Ovary (tissue), 9 donors: ENCODE measurements around the gene FMNL2. TPM values are rescaled to one million over a fixed set of nuclear protein-coding genes. Genes with fewer than 3 reads are reported as not detected.

Source experiments
- DNase-seq, 5 donors: peaks; one replicate each; pipeline ENCODE4 v3.0.0-alpha.2; 2019 to 2020
- H3K27ac ChIP-seq, 2 donors: fragments of 200-600 bp; one replicate each; pipeline versions ENCODE4 v1.5.1 to v1.8.0; 2019 to 2022
- H3K27me3 ChIP-seq: fragments of 200-600 bp; one replicate; pipeline ENCODE4 v1.8.0; 2022
- H3K36me3 ChIP-seq: fragments of 200-600 bp; sonication (generic); one replicate; pipeline ENCODE4 v1.5.1; 2019
- H3K4me1 ChIP-seq: one replicate; pipeline ENCODE4 v1.8.1; 2013; ENCODE audit warnings: mild to moderate bottlenecking, moderate library complexity; ENCODE audit not compliant: insufficient read depth
- H3K4me3 ChIP-seq: fragments of 200-600 bp; sonication (generic); one replicate; pipeline ENCODE4 v1.5.1; 2017
- H3K9me3 ChIP-seq, 2 donors: fragments of 200-600 bp in 1 of 2; sonication (generic) in 1 of 2; one replicate each; pipeline versions ENCODE4 v1.5.1 to v1.8.1; 2013 to 2019; ENCODE audit warnings: mild to moderate bottlenecking in 1 of 2, moderate library complexity in 1 of 2
- EP300 ChIP-seq: sonication (generic); formaldehyde crosslinking; IDR thresholded peaks from one replicate; pipeline ENCODE4 v1.6.1; 2017; ENCODE audit warnings: antibody characterized with exemption
- POLR2A ChIP-seq: fragments of 450-650 bp; IDR thresholded peaks from one replicate; pipeline ENCODE4 v1.6.1; 2017; ENCODE audit warnings: antibody characterized with exemption, mild to moderate bottlenecking, moderate library complexity
- WGBS, 3 donors: extraction: QIAGEN DNeasy Blood & Tissue Kit in 1 of 3; methylation state at CpG; one replicate each; pipeline versions ENCODE4 v1.1.5 to v1.1.7; 2013 to 2017; 5-methylcytosine and 5-hydroxymethylcytosine counted together
- intact Hi-C, 4 donors: fragments of 100-400 bp; cut with DNase I; formaldehyde crosslinking; loops; one replicate each; pipeline versions ENCODE4 v1.11.0 to v1.15.1; 2022 to 2023
- polyA plus RNA-seq, 2 donors: library from polyadenylated mRNA; stranded (reverse); fragments of 200-250 nt in 1 of 2; fragments of 350-450 nt in 1 of 2; fragmentation: Illumina TruSeq in 1 of 2; extraction: RNeasy Lipid Tissue Mini Kit (QIAGEN cat#74804) in 1 of 2; gene quantifications; one replicate each; pipeline ENCODE4 v1.2.3, GENCODE V29; 2013 to 2014
- total RNA-seq, 7 donors: library from RNA; depleted of rRNA in 2 of 7; stranded (reverse); fragments of >200 nt in 2 of 7; fragmentation: NEBNext Ultra II Directional in 3 of 7; extraction: Animal tissue kit (Norgen Biotek cat#: 25700) in 3 of 7; gene quantifications; one replicate each; pipeline versions ENCODE4 v1.1.0 to v1.2.4, GENCODE V29; 2016 to 2023
- TF ChIP-seq, protein P1 (sequence below), 3 donors: fragments of 450-650 bp in 2 of 3; fragments of 200-600 bp in 1 of 3; IDR thresholded peaks; one replicate each; pipeline versions ENCODE4 v1.5.1 to v1.8.0; 2016 to 2022; ENCODE audit warnings: antibody characterized with exemption in 3 of 3, mild to moderate bottlenecking in 1 of 3
- donor health status: DM: no; HTN: no; CAD: no; lungs with moderate emphysema.
- donor health status: DM: no; HTN: no; CAD: no.
- donor health status: Bipolar disorder and iron deficiency.
- donor health status: DM: yes; HTN: yes; CAD: no.
- donor health status: DM: no; HTN: no; CAD: no.
- donor health status: DM: yes; HTN: yes; CAD: no.

FMNL2 gene
- total and polyA plus RNA-seq, 9 donors, result 30.3 to 89.1 (median 51.3) TPM

DNA sequence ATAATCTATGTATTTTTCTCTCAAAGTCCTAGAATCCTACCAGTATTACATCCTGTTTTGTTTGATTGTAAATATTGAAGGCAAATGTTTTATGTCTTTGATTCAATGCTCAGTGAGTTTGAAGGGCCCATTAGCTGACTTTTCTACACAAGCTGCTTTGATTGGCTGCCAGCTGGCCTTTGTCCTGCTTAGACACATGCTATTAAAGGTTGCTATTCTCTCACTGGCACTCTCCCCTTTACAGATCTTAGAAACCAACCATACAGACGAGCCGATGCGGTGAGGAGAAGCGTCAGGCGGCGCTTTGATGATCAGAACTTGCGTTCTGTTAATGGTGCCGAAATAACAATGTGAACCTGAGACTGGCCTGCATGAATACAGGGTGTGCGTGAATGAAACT, 312.6 kb downstream of the FMNL2 start:
- TF ChIP-seq EP300, result no peak
- TF ChIP-seq, protein P1, sequence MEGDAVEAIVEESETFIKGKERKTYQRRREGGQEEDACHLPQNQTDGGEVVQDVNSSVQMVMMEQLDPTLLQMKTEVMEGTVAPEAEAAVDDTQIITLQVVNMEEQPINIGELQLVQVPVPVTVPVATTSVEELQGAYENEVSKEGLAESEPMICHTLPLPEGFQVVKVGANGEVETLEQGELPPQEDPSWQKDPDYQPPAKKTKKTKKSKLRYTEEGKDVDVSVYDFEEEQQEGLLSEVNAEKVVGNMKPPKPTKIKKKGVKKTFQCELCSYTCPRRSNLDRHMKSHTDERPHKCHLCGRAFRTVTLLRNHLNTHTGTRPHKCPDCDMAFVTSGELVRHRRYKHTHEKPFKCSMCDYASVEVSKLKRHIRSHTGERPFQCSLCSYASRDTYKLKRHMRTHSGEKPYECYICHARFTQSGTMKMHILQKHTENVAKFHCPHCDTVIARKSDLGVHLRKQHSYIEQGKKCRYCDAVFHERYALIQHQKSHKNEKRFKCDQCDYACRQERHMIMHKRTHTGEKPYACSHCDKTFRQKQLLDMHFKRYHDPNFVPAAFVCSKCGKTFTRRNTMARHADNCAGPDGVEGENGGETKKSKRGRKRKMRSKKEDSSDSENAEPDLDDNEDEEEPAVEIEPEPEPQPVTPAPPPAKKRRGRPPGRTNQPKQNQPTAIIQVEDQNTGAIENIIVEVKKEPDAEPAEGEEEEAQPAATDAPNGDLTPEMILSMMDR (IDR thresholded peaks at IDR 0.05), result no peak
- TF ChIP-seq POLR2A, result no peak
- no peaks in the 10 kb centered on the region for H3K27me3 ChIP-seq
- no peaks in the 10 kb centered on the region for H3K36me3 ChIP-seq
- H3K4me1 ChIP-seq, result peaks cover 3% of the 10 kb centered on the region
- peak; percentile 60 to 82 (median 73) for DNase-seq
- H3K27ac ChIP-seq, result peak overlapping the region in 1 of 2 donors; percentile 2
- H3K4me3 ChIP-seq, result no peak overlapping the region
- intact Hi-C loops, result loop anchor here in 1 of 4 donors (10.0 kb wide), 1 partner anchor 313 kb away; the partner anchor contains the start of gene FMNL2
- H3K9me3 ChIP-seq, result no peaks in the 10 kb centered on the region
- 0 to 25% (median 8%) methylated on average over 9 of the region's 9 CpGs for WGBS, 3 donors

DNA sequence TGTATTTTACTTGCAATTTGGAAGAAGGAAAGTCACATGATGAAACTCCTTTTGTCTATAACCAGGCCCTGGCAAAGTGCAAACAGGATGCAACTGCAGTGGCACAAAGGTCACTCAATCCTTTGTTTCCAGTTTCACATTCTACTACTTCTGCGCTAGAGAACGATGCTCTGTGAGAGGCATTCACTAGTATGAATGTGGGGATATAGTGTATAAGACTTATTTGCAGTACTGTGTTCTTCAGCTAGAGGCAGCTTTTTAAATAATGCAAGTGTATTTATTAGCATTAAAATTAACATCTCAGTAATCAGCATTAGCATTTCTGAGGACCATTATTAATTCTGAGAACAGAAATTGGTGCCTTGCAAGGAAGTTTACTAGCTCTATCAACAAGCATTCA, 313.4 kb downstream of the FMNL2 start:
- intact Hi-C loops, result loop anchor here in 1 of 4 donors (10.0 kb wide), 1 partner anchor 314 kb away; the partner anchor contains the start of gene FMNL2
- no peak overlapping the region for H3K27ac ChIP-seq
- WGBS, 3 donors, result 6 to 9% (median 8%) methylated on average over 2 of the region's 2 CpGs

DNA sequence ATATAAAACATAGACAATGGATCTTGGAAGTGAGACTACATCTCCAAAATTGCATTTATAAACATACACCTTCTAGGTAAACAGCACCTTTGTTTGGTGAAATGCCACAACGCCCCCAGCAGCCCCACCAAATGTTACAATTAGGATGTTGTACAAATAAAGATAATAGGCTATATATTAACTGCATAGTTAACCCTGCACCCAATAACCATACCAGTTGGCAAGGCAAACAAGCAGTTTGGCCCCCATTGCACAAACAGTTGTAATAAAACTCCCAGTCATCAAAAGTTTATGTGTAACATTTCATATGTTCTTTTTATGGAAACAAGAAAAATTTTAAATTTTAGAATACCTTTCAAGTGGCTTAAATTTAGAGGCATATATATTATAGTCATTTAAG, 315.0 kb downstream of the FMNL2 start:
- Histone ChIP-seq H3K36me3 (no peaks in the 10 kb centered on the region), H3K4me3 (no peak overlapping the region), H3K4me1 (peaks cover 3% of the 10 kb centered on the region), H3K27ac (no peak overlapping the region), H3K27me3 (no peaks in the 10 kb centered on the region), H3K9me3 (no peaks in the 10 kb centered on the region)
- 61 to 83% (median 78%) methylated on average over 1 of the region's 1 CpG for WGBS, 3 donors
- no peak for DNase-seq
- intact Hi-C loops, result loop anchor here in 1 of 4 donors (10.0 kb wide), 1 partner anchor 315 kb away; the partner anchor contains the start of gene FMNL2
- TF ChIP-seq POLR2A (no peak), EP300 (no peak)
- TF ChIP-seq, protein P1 (IDR thresholded peaks at IDR 0.05), result no peak

More for the DNA sequence above, 313.4 kb downstream of the FMNL2 start:
- Histone ChIP-seq H3K27me3 (no peaks in the 10 kb centered on the region), H3K9me3 (no peaks in the 10 kb centered on the region), H3K4me3 (no peak overlapping the region), H3K36me3 (no peaks in the 10 kb centered on the region), H3K4me1 (peaks cover 3% of the 10 kb centered on the region)
- no peak for DNase-seq
- TF ChIP-seq, protein P1 (IDR thresholded peaks at IDR 0.05), result peak in 1 of 3 donors; percentile 17
- TF ChIP-seq POLR2A (no peak), EP300 (no peak)

DNA sequence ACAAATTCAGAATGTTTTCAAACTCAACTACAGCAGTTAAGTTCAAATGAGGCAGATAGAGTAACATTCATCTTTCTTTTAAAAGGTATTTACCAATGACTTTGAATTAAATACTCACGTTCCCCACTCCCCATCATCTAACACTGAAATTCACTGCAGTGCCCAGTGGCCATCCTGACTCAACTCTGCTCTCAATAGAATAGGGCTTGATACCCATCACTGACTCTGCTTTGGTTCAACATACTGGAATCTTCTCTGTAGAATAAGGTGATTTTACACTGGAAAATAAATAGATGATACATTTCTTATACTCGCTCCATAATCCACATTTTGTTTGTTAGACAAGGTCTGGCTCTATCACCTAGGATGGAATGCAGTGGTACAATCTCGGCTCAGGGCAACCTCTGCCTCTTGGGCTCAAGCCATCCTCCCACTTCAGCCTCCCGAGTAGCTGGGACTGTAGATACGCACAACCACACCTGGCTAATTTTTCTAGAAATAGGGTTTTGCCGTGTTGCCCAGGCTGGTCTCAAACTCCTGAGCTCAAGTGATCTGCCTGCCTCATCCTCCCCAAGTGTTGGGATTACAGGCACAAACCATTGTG, 315.9 kb downstream of the FMNL2 start:
- no peaks in the 10 kb centered on the region for H3K9me3 ChIP-seq
- H3K27me3 ChIP-seq, result no peaks in the 10 kb centered on the region
- peaks cover 3% of the 10 kb centered on the region for H3K4me1 ChIP-seq
- H3K4me3 ChIP-seq, result no peak overlapping the region
- WGBS, 3 donors, result 81 to 89% (median 87%) methylated on average over 6 of the region's 6 CpGs
- H3K36me3 ChIP-seq, result no peaks in the 10 kb centered on the region
- no peak for DNase-seq
- intact Hi-C loops, result no loop called here
- no peak overlapping the region for H3K27ac ChIP-seq
- no peak for TF ChIP-seq POLR2A

GRCh38 chr2:152651834-152652233, 316.9 kb downstream of the FMNL2 start:
- WGBS, 3 donors, result 46 to 61% (median 55%) methylated on average over 2 of the region's 2 CpGs
- TF ChIP-seq POLR2A, result no peak
- TF ChIP-seq, protein P1 (IDR thresholded peaks at IDR 0.05), result no peak
- no peaks in the 10 kb centered on the region for H3K36me3 ChIP-seq
- no peaks in the 10 kb centered on the region for H3K27me3 ChIP-seq
- intact Hi-C loops, result no loop called here
- peaks cover 1% of the 10 kb centered on the region for H3K4me1 ChIP-seq
- H3K27ac ChIP-seq, result no peak overlapping the region
- no peaks in the 10 kb centered on the region for H3K9me3 ChIP-seq
- no peak overlapping the region for H3K4me3 ChIP-seq
- DNase-seq, result no peak
